Panc1 (cell line): ENCODE data around the gene TRAF5. TPM values are rescaled to one million over a fixed set of nuclear protein-coding genes. Genes with fewer than 3 reads are reported as not detected.

ENCODE experiments used
- ATAC-seq: fragments of 200-7000 bp; cut with Tn5 transposase; 2 replicates; pipeline ENCODE4 v1.9.1; 2020; ENCODE audit warnings: mild to moderate bottlenecking, moderate library complexity
- BruUV-seq: library from RNA; stranded (reverse); fragments of 400-500 nt; replicated peaks from 2 replicates; lab custom pipeline; 2021; lab: Mats Ljungman, UMichigan
- CTCF ChIA-PET: fragments of 300-600 bp; sonication (Branson Sonifier 250); formaldehyde crosslinking; loops from one replicate; lab custom pipeline; 2022; ENCODE audit warnings: antibody characterized with exemption; lab: Charles Lee
- POLR2A ChIA-PET: fragments of 300-600 bp; sonication (Branson Sonifier 250); formaldehyde crosslinking; loops from one replicate; lab custom pipeline; 2022; ENCODE audit warnings: antibody characterized with exemption; lab: Charles Lee
- DNase-seq: peaks from one replicate; pipeline ENCODE4 v3.0.0-alpha.2; 2010; ENCODE audit warnings: low read depth, low spot score
- H3K27ac ChIP-seq: 2 replicates; pipeline ENCODE4 v1.5.1; 2011; ENCODE audit warnings: mild to moderate bottlenecking, low read length, inconsistent platforms
- H3K27me3 ChIP-seq: fragments of 200-500 bp; sonication (Bioruptor generic); 2 replicates; pipeline ENCODE4 v1.6.0; 2014; ENCODE audit warnings: low read length, inconsistent platforms; ENCODE audit not compliant: control insufficient read depth, insufficient read depth
- H3K36me3 ChIP-seq: fragments of 200-500 bp; sonication (Bioruptor generic); 2 replicates; pipeline ENCODE4 v1.5.1; 2014; ENCODE audit warnings: inconsistent platforms, mild to moderate bottlenecking, low read length, moderate library complexity; ENCODE audit not compliant: control insufficient read depth, insufficient read depth
- H3K4me1 ChIP-seq: 2 replicates; pipeline ENCODE4 v1.5.1; 2011; ENCODE audit warnings: inconsistent platforms, mild to moderate bottlenecking, low read length, moderate library complexity; ENCODE audit not compliant: control insufficient read depth, insufficient read depth
- H3K4me3 ChIP-seq, 2 experiments: 2 replicates each; pipeline ENCODE4 v1.5.1; 2011 to 2012; ENCODE audit warnings: low read depth in 2 of 2, low read length in 2 of 2, mild to moderate bottlenecking in 2 of 2, inconsistent platforms in 1 of 2, moderate library complexity in 1 of 2
- H3K9me3 ChIP-seq: fragments of 200-500 bp; sonication (Bioruptor generic); 2 replicates; pipeline ENCODE4 v1.5.1; 2014; ENCODE audit warnings: low read depth, mild to moderate bottlenecking, inconsistent platforms, low read length, moderate library complexity; ENCODE audit not compliant: control insufficient read depth, insufficient read depth
- CTCF ChIP-seq: fragments of 450-650 bp; IDR thresholded peaks from 2 replicates; pipeline ENCODE4 v1.5.1; 2017; ENCODE audit warnings: mild to moderate bottlenecking
- POLR2AphosphoS5 ChIP-seq: IDR thresholded peaks from 2 replicates; pipeline ENCODE4 v1.6.1; 2012; ENCODE audit warnings: mild to moderate bottlenecking, low read depth, low read length, moderate library complexity
- SIN3A ChIP-seq: IDR thresholded peaks from 2 replicates; pipeline ENCODE4 v1.6.1; 2012; ENCODE audit warnings: low read depth, mild to moderate bottlenecking, low read length, moderate library complexity, borderline replicate concordance; ENCODE audit not compliant: insufficient read depth
- TCF7L2 ChIP-seq: IDR thresholded peaks from 2 replicates; pipeline ENCODE4 v1.6.1; 2011; ENCODE audit warnings: mild to moderate bottlenecking, low read depth, low read length, inconsistent platforms
- in situ Hi-C: cut with HindIII; loops from 2 replicates; pipeline ENCODE4 v1.10.0; 2016; ENCODE audit warnings: low sequenced_read_pairs, low pct_unique_long_range_greater_than_20kb
- intact Hi-C: fragments of 100-400 bp; cut with micrococcal nuclease; formaldehyde crosslinking; loops from one replicate; pipeline ENCODE4 v1.10.0; 2022; ENCODE audit not compliant: unreplicated experiment
- total RNA-seq: library from RNA; stranded (reverse); gene quantifications from one replicate; pipeline ENCODE4 v1.2.1, GENCODE V29; 2021; ENCODE audit not compliant: unreplicated experiment
- TF ChIP-seq, protein P1 (sequence below), 2 experiments: IDR thresholded peaks; 2 replicates each; pipeline ENCODE4 v1.6.1; 2011 to 2012; ENCODE audit warnings: low read depth in 2 of 2, control low read depth in 1 of 2, low read length in 1 of 2, mild to moderate bottlenecking in 1 of 2, moderate library complexity in 1 of 2; ENCODE audit not compliant: insufficient read depth in 1 of 2

Gene TRAF5
- total RNA-seq, 1 experiment from 2014 or later = 10.5 TPM

GRCh38 chr1:211329764-211330201 is 3.1 kb downstream of the TRAF5 start:
- no peak for DNase-seq
- H3K36me3 ChIP-seq = no peaks in the 10 kb centered on the region
- ChIA-PET POLR2A (no interaction called here), CTCF (interaction anchor here (0.6 kb wide), 1 partner anchor 32 kb away, joined by 12 read pairs; no protein-coding TSS in a partner anchor)
- no peak overlapping the region for H3K27ac ChIP-seq
- H3K4me1 ChIP-seq = peaks cover 14% of the 10 kb centered on the region
- TF ChIP-seq POLR2AphosphoS5 (no peak), CTCF (no peak), SIN3A (no peak), TCF7L2 (no peak)
- TF ChIP-seq, protein P1, sequence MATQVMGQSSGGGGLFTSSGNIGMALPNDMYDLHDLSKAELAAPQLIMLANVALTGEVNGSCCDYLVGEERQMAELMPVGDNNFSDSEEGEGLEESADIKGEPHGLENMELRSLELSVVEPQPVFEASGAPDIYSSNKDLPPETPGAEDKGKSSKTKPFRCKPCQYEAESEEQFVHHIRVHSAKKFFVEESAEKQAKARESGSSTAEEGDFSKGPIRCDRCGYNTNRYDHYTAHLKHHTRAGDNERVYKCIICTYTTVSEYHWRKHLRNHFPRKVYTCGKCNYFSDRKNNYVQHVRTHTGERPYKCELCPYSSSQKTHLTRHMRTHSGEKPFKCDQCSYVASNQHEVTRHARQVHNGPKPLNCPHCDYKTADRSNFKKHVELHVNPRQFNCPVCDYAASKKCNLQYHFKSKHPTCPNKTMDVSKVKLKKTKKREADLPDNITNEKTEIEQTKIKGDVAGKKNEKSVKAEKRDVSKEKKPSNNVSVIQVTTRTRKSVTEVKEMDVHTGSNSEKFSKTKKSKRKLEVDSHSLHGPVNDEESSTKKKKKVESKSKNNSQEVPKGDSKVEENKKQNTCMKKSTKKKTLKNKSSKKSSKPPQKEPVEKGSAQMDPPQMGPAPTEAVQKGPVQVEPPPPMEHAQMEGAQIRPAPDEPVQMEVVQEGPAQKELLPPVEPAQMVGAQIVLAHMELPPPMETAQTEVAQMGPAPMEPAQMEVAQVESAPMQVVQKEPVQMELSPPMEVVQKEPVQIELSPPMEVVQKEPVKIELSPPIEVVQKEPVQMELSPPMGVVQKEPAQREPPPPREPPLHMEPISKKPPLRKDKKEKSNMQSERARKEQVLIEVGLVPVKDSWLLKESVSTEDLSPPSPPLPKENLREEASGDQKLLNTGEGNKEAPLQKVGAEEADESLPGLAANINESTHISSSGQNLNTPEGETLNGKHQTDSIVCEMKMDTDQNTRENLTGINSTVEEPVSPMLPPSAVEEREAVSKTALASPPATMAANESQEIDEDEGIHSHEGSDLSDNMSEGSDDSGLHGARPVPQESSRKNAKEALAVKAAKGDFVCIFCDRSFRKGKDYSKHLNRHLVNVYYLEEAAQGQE (IDR thresholded peaks at IDR 0.05; ENCODE audit: insufficient read depth in 1 of 2, low read depth in 2 of 2, low read length in 1 of 2) = no peak
- ATAC-seq = no peak
- no TSS peak for BruUV-seq
- no peaks in the 10 kb centered on the region for H3K27me3 ChIP-seq
- intact Hi-C loops (loop anchor here (5.0 to 10.0 kb wide), 2 partner anchors 55 to 328 kb away; no protein-coding TSS in a partner anchor), in situ Hi-C loops (no loop called here)
- no peak overlapping the region for H3K4me3 ChIP-seq
- H3K9me3 ChIP-seq = no peaks in the 10 kb centered on the region

DNA sequence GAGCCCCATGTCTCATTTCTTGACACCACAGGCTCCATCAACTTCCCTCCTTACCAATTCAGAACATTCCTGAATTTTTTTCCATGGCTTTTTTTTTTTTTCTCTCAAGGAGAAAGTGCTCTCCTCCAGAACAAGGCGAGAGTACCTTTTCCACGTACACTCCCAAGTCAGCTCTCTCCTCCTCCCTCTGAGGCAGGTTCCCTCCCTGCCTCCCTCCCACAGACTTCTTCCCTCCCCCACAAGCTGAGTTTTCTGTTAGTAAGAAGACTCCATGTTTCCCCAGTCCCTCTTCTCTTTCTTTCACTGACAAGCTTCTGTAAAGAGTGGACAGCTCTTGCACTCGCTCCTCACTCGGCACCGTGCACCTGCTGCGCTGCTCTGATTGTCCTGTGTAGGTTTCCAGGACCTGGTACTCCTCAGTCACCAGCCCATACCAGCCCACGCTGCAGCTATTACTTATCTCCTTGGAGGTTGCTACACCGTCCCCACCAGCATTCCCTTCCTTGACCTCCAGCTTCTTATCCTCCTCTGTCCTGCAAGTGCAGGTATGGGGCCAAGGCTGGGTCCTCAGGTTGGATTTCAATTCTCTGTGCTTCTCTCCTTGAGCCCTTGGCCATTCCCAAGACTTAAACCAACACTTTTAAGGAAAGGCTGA is 3.8 kb downstream of the TRAF5 start:
- H3K27me3 ChIP-seq = no peaks in the 10 kb centered on the region
- TF ChIP-seq, protein P1 (IDR thresholded peaks at IDR 0.05; ENCODE audit: insufficient read depth in 1 of 2, low read depth in 2 of 2, low read length in 1 of 2) = no peak
- intact Hi-C loops (no loop called here), in situ Hi-C loops (no loop called here)
- H3K36me3 ChIP-seq = no peaks in the 10 kb centered on the region
- CTCF ChIA-PET = interaction anchor here (0.6 kb wide), 1 partner anchor 31 kb away, joined by 12 read pairs; no protein-coding TSS in a partner anchor
- no peak overlapping the region for H3K4me3 ChIP-seq
- POLR2A ChIA-PET = interaction anchor here (0.6 kb wide), 1 partner anchor 657 kb away, joined by 8 read pairs; no protein-coding TSS in a partner anchor
- DNase-seq (no peak), ATAC-seq (no peak)
- no peak overlapping the region for H3K27ac ChIP-seq
- no TSS peak for BruUV-seq
- H3K9me3 ChIP-seq = no peaks in the 10 kb centered on the region
- peaks cover 14% of the 10 kb centered on the region for H3K4me1 ChIP-seq
